GM18861 (cell line): ENCODE measurements around the gene RPRD1B.
"Not testable (repeated sequence)": the region's sequence is repeated elsewhere in the genome, so short reads cannot be mapped to it uniquely, and the experiment has no call there.

Experiments
- ATAC-seq: cut with Tn5 transposase; IDR thresholded peaks from one replicate; pipeline ENCODE4 v1.9.1; 2021; ENCODE audit not compliant: unreplicated experiment

RPRD1B gene

DNA sequence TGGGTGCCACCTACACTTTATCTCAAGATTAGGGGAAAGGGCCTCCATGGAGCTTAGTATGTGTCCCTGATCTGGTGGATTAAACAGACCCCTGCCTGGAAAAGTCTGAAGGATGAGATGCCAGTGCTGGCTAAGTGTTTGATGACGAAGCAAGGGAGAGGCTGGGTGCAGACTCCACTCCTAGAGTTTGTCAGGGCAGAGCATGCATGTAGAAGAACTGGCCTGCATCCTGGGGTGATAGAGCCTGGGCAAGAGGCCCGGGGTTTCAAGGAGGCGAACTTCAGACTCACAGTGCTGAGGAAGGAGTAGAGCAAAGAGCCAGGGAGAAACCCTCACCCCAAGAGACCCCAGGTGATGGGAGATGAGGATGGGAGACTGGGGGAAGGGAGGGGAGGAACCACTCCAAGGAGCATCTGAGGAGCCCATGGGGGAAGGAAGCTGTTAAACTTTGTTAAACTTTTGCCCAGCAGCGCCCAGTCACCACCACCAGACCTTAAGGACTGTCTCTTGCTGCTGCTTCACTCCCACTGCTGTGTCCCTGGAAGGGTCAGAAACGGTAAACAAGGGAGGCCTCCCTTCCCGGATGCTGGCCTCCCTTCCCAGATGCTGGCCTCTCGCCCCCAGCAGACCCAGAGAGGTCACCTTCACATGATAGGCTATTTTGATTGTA lies 61.6 kb downstream of the RPRD1B start:
- no peak for ATAC-seq

DNA sequence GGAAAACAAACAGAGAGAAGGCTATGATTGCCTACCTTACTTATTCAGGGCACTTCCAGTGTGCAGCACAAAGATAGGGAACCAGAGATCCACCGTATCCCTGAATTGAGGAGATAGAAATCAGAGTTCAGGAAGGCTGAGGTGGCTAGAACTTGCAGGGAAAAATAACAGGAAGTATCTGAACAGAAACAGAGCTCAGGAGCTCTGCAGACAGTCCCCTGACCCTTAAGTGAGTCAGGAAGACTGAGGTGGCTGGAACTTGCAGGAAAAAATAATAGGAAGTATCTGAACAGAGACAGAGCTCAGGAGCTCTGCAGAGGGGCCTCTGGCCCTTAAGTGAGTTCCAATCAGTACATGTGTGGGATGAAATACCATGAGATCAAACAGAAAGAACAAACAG lies 65.4 kb downstream of the RPRD1B start:
- ATAC-seq, result no peak

DNA sequence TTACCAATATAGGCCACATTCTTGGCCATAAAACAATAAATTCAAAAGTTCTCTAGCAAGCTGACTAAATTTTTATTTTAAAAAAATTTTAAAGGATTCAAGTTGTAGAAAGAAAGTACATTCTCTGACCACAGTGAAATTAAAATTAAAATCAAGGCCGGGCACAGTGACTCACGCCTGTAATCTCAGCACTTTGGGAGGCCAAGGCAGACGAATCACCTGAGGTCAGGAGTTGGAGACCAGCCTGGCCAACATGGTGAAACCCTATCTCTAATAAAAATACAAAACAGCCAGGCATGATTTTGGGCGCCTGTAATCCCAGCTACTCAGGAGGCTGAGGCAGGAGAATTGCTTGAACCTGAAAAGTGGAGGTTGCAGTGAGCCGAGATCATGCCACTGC lies 68.7 kb downstream of the RPRD1B start:
- not testable (repeated sequence) for ATAC-seq

GRCh38 chr20:38104285-38104684 lies 70.7 kb downstream of the RPRD1B start:
- no peak for ATAC-seq

GRCh38 chr20:38106461-38106860 lies 72.9 kb downstream of the RPRD1B start:
- ATAC-seq, result no peak

DNA sequence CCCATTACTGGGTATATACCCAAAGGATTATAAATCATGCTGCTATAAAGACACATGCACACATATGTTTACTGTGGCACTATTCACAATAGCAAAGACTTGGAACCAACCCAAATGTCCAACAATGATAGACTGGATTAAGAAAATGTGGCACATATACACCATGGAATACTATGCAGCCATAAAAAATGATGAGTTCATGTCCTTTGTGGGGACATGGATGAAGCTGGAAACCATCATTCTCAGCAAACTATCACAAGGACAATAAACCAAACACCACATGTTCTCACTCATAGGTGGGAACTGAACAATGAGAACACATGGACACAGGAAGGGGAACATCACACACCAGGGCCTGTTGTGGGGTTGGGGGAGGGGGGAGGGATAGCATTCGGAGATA lies 73.8 kb downstream of the RPRD1B start:
- ATAC-seq, result not testable (repeated sequence)

DNA sequence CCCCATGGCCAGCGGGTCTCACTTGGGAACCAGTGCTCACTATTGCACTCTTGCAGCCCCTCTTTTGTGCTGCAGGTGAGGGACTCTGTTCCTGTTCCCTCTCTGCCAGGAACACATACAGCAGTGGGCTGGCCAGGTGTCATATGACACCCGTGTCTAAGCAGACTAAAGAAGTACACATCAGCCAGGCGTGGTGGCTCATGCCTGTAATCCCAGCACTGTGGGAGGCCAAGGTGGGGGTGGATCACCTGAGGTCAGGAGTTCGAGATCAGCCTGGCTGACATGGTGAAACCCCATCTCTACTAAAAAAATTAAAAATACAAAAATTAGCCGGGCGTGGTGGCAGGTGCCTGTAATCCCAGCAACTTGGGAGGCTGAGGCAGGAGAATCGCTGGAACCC lies 74.4 kb downstream of the RPRD1B start:
- not testable (repeated sequence) for ATAC-seq

GRCh38 chr20:38108438-38108985 lies 75.0 kb downstream of the RPRD1B start:
- ATAC-seq, result no peak

DNA sequence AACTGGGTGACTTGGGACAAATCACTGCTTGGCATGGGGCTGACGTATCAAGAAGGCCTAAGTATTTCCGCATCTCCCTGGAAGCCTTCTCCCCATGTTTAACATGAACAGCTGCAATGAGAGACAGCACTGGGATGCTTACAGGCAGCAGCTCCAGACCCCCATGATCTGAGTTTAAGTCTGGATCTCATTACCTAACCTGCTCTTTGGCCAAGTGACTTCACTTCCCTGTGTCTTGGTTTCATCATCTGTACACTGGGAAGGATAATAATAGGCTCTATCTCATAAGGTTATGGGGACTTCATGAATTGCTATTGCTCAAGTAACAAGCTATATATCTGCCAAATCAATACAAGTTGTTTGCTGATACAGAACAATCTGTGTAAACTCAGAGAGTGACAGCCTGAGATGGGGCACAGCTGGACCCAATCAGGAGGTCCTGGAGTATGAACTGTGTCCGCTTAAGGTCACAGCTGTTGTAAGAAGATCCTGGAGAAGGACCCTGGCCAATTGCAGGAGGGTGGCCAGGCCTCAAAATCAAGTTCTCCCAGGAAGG lies 75.5 kb downstream of the RPRD1B start:
- no peak for ATAC-seq

GRCh38 chr20:38109591-38110524 lies 76.3 kb downstream of the RPRD1B start:
- ATAC-seq, result no peak

DNA sequence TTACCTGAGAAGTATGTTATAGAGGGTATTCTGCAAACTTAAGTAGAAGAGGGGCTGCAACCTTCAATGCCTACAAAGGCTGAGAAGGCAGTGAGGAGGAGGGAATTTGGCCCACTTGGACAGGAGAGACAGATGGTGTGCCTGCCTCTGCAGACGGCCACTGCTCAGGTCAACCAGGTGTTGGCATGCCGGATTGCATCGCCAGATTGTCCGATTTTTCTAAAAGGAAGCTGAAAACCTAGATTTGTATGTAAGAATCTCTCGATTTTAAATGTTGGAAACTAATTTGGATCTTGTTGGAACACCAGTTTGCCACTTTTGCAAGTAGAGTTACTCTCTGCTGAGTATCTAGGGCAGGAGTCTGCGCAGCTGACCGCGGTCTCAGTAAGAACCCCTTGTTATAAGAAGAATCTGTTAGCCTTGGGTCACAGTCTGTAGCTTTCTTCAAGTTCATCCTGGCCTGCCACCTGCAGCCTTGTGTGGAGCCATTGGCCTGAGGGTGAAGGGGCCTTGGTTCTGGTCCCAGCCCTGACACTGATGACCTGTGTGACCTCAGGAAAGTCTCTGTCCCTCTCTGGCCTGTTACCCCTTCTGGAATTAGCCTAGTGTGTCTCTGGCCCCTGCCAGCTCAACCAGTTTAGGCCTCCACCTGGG lies 77.1 kb downstream of the RPRD1B start:
- no peak for ATAC-seq

- ATAC-seq, result no peak
Measured at GRCh38 chr20:38111366-38112232, 78.1 kb downstream of the RPRD1B start.

- ATAC-seq, result no peak
Measured at GRCh38 chr20:38112261-38112929, 78.8 kb downstream of the RPRD1B start.

DNA sequence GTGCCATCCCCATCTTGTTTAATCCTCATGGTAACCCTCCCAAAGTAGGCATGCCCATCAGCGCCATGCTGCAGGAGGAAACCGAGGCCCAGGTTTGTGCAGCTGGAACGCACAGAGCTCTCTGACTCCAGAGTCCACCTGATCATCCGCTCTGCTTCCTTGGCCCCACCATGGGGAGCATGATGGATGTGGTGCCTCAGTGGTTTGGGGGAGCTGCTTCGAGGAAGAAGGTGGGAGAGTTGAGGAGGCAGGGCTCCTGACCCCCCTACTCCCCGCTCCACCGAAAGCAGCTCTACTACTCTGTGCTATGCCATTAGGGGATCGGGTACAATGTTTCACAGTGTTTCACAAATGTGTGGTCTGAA lies 79.4 kb downstream of the RPRD1B start:
- ATAC-seq, result no peak

DNA sequence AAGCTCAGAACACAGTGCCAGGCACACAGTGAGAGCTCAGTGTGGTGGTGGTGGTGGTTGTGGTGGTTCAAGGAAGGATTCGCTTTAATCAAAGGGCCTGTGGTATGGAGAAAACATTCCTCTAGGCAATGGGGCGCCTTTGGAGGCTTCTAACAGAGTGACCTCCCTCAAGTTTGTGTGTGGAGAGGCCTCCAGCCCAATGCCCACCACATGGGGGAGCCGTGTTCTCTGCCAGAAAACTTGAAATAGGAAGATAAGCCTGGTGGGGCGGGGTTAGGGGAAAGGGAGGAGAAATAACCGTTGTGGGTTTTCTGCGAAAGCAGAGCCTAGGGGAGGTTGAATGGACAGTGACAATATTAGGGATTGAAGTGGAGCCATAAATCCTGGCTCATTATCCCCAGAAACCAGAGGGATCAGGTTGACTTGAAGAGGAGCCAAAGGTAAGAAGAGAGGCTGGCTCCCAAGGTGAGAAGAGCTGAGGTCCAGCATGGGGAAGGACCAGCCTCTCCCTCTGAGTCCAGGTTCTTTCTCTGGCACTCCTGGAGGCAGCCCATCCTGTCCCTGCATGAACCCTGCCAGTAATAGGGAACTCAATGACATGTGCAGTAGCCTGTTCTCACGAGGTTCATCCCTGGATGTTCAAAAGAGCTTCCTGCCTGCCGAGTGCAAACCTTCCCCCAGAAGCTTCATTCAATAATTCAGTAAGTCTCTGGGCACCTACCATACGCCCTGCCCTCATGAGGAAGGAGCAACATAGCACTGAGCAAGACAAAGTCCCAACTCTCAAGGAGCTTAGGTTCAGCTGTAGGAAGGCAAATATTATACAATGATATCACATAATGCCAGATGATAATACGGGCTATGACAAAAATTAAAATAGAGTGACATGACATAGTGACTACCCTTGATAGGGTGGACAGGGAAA lies 80.1 kb downstream of the RPRD1B start:
- ATAC-seq, result no peak

DNA sequence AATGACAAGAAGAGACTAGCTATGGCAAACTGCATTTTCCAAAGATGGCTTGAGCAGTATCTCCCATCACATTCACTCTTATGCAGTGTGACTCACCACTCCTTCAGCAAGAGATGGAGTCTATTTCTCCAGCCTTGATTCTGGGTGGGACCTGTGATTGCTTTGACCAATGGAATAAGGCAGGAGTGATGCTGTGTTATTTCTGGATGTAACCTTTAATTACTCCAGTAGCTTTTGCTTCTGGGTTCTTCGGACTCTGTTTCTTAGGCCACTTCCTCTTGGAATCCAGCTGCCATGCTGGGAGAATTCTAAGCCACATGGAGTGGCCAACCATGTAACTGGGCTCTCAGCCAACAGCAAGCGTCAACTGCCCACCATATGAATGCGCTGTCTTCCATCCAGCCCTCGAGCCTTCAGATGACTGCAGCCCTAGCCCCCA lies 80.8 kb downstream of the RPRD1B start:
- no peak for ATAC-seq

DNA sequence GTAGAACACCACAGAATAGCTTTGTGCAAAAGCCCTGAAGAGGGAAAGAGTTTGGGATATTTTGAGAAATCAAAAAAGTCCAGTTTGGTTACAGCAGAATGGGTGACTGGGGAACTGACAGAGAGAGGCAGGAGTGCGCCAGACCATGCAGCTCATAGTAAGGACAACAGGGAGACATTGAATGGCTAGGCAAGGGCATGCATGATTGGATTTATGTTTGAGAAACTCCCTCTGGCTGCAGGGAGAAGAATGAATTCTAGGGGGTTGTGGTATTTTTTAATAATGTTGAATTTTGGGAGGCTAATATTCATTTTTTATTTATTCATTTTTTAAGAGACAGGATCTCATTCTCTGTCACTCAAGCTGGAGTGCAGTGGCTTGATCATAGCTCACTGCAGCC lies 81.7 kb downstream of the RPRD1B start:
- no peak for ATAC-seq

DNA sequence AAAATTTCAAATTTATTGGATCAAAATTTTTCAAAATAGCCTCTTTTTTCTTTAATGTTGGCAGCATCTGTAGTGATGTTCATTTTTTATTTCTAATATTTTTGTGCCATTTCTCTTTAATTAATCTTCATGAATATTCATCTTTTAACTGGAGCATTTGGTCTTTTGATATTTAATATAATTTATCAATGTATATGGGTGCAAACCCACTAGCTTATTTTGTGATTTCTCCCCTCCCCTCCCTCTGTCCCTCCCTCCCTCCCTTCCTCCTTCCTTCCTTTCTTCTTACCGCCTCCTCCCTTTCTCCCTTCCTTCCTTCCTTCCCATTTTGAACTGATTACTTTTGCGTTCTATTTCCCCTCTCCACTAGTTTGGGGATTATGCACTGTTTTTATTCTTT lies 82.3 kb downstream of the RPRD1B start:
- no peak for ATAC-seq
